Activated CD4-positive, alpha-beta T cell treated with anti-CD3 and anti-CD28 coated beads, Interleukin-2, amount 50 U/mL, for 4 hours (primary cell): Measurements from ENCODE around the gene BEST4.
"Not testable (repeated sequence)": the region's sequence is repeated elsewhere in the genome, so short reads cannot be mapped to it uniquely, and the experiment has no call there.

Experiments used
- DNase-seq, 2 experiments: peaks; one replicate each; pipeline ENCODE4 v3.0.0-alpha.2; 2020

BEST4 gene

DNA sequence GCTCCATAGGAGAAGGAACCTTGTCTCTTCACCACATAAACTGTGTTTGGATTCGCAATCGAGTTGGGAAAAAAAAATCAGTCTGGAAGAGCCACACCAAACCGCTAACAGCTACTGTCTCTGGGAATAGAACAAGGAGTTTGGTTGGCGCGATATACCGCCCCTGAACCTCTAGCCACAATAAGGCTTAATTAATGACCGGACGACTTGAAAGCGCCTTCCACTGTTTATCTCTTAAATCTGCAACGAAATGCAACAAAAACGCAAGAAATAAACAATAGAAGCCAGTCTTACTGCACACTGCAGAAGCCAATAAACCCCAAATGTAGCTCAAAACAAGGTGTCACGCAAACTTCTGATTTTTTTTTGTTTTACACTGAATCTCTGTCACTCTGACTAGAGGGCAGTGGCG lies 31.2 kb upstream of the BEST4 start:
- no peak for DNase-seq

DNA sequence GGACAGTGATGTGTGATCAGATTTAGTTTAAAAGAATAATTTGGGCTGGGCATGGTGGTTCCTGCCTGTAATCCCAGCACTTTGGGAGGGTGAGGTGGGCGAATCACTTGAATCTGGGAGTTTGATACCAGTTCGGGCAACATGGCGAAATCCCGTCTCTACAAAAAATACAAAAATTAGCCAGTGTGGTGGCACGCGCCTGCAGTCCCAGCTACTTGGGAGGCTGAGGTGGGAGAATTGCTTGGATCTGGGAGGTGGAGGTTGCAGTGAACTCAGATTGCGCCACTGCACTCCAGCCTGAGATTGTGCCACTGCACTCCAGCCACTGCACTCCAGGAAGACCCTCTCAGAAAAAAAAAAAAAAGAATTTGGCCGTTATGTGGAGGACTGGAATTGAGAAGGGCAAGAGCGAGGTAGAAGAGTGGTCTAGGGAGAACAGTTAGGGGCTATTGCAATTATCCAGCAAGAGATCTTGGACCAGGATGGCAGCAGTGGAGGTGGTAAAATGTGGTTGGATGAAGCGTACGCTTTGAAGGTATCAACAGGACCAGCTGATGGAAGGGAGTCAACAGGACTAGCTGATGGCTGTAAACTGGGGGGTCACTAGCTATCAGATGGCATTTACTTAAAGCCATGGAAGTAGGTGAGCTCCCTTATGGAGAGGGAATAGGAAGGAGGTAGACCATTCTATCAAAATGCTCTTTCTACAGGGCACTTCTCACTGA lies 30.0 kb upstream of the BEST4 start:
- DNase-seq, result no peak

DNA sequence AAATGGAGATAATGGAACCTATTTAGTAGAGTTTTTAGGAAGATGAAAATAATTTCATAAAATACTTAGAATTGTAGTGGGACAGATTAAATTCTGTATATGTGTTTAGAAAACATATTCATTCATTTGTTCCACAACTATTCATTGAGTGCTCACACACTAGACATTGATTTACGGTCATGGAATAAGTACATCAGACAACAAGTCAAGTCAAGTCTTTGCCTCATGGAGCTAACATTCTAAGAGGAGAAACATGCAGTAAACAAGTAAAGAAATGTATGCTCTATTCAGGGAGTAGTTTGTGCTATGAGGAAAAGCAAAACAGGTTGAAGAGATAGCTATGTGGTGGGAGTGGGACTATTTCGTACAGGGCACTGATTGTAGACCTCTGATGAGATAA lies 29.3 kb upstream of the BEST4 start:
- DNase-seq, result no peak

DNA sequence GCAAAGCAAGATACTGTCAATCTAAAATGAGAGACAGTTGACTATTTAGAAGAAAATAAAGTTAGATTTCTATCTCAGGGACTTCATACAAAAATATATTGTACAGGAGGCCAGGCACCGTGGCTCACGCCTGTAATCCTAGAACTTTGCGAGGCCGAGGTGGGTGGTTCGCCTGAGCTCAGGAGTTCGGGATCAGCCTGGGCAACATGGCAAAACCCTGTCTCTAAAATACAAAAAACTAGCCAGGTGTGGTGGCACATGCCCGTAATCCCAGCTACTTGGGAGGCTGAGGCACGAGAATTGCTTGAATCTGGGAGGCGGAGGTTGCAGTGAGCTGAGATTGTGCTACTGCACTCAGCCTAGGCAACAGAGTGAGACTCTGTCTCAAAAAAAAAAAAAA lies 28.0 kb upstream of the BEST4 start:
- not testable (repeated sequence) for DNase-seq

DNA sequence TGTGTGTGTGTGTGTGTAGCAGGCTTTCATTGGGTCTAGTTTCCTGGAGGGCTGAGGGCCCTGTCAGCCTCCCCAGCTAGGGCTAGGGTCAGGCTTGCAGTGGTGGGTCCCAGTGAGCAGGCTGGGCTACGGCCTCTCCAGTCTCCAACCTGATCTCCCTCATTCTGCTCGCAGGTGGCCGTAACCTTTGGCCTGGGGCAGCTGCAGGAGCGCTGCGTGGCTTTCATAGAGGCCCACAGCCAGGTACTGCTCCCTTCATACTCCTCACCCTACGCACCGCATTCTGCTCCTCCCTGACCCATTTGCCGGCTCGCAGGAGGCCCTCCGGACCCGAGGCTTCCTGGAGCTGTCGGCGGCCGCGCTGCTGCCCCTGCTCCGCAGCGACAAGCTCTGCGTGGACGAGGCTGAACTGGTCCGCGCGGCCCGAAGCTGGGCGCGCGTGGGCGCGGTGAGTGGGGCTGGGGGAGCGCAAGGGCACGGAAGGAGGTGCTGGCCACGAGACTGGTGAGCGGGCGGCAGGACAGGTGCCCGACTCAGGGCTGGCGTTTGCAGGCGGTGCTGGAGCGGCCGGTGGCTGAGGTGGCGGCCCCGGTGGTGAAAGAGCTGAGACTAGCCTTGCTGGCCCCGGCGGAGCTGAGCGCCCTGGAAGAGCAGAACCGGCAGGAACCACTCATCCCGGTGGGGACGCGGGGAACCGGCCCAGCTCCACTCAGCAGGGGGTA lies 25.0 kb upstream of the BEST4 start:
- DNase-seq, result no peak

DNA sequence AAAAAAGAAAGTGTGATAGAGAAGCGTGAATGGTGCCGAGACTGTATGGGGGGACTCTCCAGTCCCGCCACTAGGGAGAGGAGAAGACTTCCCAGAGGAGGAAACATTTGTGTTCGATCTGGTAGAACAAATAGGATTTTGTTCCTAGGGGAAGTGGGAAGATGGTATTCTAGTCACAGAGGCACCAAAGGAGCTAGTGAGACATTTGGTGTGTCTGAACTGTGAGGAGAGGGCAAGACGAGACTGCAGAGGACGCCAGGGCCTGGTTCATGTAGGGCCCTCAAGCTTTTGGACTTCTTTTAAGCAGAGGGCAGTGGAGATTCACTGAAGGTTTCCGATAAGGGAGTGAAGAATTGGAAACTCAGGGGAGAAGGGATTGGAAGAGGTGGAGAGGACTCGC lies 23.3 kb upstream of the BEST4 start:
- DNase-seq, result no peak

DNA sequence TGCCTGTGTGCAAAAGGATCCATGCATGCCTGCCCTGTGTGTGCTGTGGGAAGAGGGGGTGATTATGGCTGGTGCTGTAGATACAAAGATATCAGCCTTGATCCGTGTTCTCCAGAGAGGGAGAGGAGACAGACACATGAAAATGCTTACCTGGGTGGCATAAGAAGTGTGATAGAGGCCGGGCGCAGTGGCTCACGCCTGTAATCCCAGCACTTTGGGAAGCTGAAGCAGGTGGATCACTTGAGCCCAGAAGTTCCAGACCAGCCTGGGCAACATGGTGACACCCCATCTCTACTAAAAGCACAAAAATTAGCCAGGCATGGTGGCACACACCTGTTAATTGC lies 22.8 kb upstream of the BEST4 start:
- not testable (repeated sequence) for DNase-seq

DNA sequence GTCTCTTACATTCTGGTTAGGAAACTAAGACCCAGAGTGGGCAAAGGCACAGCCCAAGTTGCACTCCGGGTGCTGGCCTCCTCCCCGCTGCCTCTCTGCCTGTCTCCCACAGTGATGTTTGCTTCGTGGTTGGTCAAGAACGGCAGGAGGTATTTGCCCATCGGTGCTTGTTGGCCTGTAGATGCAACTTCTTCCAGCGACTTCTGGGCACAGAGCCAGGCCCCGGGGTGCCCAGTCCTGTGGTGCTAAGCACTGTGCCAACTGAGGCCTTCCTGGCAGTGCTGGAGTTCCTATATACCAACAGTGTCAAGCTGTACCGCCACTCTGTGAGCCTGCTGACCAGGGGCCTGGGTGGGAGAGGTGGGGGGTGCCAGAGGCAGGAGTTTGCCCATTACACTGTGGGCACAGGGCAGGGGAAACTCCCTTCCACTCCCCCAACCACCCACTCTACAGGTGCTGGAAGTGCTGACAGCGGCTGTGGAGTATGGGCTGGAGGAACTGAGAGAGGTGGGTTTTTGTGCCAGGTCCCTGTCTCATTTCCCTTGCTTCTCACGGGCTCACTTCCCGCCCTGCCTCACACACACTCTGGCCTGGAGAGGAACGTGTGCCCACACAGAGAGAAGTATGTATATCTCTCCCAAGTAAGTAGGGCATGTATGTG lies 22.3 kb upstream of the BEST4 start:
- DNase-seq, result peak in 1 of 2 experiments; percentile 35

DNA sequence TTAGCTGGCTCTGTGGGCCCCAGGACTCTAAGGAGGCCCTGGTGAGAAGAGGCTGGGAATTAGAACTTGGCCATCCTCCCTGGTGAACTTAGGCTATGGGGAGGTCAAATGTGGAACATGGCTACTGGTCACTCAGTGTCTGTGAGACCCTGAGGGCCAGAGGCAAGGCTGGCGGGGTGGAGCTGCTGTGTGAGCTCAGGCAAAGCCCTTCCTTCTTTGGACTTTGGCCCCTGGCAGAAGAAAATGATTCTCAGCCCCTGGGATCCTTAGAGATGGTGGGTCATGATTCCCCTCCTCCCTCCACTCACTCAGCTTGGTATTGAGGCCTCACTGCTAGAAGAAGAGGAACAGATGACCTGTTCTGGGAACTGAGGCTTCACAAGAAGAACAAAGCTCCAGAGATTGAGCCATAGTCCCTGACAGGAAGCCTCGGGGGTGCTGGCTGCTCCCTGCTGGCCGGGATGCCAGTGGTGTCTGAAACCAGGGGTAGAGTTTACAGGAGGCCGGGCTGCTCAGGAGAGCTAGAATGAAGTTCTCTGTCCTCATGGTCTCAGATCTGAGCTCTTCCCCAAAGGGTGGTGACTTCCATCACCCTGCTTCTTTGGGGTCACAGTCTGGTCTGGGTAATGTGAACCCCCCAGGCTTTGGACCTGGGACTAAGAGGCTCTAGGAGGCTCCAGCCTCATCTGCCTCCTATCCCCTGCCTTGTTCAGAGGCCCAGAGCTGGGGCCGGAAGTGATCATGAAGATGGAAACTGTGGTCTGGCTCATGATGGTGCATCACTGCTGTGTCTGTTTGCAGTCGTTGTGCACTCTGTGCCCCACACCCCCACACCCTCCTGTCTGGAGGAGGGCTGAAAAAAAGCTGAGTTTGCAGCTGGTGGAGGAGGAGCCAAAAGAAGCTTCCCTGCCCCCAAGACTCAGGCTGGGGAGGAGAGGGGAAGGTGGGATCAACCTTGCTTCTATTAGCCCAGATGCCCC lies 21.3 kb upstream of the BEST4 start:
- DNase-seq, result peak; percentile 87 to 90

DNA sequence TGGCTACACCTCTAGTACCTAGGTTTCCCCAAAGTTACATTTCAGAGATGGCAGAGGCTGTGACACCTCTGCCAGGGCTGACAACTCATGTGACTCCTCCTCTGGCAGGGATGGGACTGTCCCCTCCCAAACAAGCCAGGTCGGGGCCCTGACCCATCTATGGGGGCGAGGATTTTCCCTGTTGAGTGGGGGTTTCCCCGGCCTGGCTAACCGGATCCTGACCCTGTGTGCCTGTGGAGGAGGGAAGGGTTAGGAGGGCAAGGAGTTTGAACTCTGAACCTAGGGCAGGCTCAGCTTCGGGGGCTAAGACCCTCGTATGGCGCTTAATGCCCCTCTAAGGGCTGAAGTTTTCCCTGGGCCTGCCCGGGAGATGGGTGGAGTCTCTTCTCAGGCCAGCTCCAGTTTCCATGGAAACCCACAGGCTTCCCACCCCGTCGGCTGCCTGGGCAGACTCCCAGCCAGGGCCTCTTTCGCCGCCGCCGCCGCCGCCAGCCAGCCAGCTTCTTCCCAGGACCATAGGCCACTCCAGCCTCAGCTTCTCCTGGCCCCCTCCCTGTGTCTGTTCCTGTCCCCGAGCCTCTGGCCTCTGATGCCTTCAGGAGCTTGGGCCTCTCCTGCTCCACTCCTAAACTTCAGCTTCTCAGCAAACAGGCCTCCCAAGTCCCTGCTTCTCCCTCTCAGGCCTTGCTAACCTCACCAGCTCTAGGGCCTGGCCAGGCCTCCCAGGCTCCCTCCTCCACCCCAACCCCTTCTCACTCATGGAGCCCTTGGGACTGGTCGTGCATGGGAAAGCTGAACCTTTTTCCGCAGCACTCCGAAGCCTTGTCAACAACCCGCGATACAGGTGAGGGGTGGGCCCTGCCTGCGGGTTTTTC lies 20.3 kb upstream of the BEST4 start, which contains the start of gene BTBD19:
Gene BTBD19, plus strand, starts transcription at position 461 of the 875 bp plus-strand sequence. Its CDS starts 298 bp downstream, at position 759.
- peak; percentile 72 for DNase-seq

DNA sequence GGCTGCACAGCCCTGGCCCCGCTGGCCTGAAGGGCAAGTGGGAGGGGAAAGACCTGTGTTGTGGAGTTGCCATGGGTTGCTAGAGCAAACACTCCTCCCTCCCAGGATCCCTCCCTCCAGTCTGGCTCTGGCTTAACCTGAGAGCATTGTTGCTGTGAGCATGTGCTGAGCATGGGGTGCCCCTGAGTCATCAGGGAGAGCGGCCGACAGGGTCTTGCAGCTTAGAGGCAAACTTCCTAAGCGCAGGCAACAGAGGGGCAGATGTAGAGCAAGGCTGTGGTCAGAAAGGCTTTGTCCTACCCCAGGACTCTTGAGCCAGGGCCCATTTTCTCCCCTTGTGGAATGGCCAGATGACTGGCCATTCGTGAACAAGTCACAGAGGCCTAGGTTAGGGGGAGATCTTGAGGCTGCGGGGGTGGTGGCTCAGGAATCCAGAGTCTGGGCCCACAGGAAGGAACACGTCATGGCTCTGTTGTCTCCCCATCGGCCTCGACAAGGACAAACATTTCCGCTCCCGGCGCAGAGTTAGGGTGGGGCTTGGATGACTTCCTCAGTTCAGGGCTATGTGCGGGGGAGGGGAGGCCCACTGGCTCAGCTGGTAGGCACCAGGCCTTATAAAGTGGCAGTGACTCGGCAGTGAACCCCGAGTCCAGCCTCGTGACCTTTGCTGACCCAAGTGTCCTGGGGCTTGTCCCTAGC lies 19.5 kb upstream of the BEST4 start:
- peak; percentile 87 to 88 for DNase-seq

DNA sequence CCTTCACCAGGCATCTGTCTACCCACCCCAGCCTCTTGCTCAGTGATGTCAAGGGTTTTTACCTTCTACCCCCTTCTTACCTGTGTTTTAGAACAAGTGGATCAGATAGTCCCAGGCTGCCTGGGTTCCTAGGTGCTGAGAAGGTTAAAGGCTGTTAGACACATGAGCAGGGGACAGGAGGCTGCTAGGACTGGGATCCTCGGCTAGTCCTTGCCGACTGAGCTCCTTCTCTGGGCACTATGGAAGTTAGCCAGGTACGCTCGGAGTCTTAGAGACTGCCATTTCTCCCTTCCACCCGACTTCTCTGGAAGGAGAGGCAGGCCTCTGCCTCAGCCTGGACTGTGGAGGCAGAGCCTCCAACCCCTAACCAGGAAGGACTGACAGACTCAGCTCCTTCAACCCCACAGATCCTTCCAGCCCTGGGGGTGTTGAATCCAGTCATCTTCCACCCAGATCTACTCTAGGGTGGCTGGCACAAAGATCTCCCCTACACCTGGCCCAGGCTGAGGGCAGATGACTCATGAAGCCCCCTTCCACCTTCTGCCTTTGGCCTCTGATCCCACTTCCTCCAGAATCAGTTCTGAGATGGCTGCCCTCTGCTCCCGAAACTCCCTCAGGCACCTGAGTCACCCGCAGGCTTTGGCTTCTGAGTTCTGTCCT lies 18.9 kb upstream of the BEST4 start, which contains the start of gene DYNLT4:
Gene DYNLT4, minus strand, starts transcription at position 648 of the 660 bp plus-strand sequence. CDS start 683 bp downstream, outside the sequence.
- DNase-seq, result no peak

DNA sequence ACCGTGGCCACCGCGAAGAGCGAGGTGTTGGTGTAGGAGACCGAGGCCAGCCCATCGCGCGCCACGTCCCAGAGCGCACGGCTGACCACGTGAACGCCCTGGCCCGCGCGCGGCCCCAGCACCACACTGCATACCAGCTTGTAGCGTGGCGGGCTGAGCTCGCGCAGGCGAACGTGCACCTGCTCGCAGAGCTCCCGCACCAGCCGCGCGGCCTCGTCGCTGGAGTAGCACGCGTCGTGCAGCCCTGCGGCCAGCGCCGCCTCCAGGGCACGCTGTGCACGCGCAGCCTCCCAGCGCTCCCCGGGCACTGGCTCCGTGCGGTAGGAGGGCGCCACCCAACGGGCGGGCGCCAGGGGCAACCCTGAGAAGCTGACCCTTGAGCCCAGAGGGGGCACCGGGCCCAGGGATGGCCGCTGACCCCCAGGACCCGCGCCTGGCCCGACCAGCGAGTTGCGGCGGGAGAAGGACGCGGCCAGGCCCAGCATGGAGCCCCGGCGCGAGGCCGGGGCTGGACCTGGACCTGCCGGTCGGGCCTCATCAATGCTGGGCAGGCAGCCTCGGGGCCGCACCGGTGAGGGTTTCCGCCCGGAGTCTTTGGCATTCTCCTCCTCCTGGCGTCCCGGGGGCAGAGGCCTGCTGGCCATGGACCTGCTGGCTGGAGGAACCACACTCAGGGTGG lies 18.2 kb upstream of the BEST4 start:
- no peak for DNase-seq

DNA sequence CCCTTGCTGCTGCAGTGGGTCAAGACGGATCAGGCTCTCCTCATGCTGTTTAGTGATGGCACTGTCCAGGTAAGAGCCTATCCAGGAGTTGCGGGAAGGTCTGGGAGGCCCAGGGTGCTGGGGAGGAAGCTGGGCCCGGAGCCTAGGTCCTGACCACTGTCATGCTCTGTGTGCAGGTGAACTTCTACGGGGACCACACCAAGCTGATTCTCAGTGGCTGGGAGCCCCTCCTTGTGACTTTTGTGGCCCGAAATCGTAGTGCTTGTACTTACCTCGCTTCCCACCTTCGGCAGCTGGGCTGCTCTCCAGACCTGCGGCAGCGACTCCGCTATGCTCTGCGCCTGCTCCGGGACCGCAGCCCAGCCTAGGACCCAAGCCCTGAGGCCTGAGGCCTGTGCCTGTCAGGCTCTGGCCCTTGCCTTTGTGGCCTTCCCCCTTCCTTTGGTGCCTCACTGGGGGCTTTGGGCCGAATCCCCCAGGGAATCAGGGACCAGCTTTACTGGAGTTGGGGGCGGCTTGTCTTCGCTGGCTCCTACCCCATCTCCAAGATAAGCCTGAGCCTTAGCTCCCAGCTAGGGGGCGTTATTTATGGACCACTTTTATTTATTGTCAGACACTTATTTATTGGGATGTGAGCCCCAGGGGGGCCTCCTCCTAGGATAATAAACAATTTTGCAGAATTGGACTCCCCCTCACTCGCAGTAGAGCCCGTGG lies 17.5 kb upstream of the BEST4 start:
- no peak for DNase-seq

DNA sequence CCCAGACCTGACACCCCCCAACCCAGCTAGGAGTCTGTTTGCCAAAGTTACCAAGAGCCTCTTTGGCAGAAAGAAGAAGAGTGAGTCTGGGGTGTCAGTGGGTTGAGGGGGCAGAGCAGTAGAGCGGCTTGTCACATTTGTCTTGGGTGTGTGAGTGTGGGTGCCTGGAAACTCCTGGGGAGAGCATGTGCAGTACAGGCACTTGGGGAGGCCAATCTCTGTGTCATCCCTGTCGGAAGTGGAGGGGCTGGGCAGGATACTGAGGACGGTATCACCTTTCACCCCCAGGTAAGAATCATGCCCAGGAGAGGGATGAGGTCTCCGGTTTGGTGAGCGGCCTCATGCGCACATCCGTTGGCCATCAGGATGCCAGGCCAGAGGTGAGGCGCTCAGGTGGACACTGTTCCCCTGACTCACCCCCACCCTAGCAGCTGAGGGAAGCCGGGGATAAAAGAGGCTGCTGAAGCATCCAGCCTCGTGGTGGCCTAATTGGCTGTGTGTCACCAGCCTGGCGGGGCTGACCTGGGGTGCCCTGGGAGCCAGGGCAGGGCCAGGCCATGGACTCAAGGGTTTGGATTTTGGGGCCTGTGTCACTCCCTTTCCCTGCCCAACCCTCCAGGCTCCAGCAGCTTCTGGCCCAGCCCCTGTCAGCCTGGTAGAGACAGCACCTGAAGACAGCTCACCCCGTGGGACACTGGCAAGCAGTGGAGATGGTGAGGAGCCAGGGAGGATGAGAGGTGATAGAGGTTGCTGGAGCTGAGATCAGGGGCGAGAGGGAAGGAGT lies 15.5 kb upstream of the BEST4 start:
- no peak for DNase-seq

DNA sequence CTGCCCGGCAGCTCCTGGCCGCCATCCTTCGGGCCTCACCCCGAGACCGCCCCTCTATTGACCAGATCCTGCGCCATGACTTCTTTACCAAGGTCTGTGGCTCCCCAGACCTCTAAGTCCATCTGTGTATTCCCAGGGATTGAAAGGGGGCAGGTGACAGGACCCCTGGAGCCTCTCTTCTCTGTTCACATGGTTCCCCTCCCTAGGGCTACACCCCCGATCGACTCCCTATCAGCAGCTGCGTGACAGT lies 15.0 kb upstream of the BEST4 start:
- no peak for DNase-seq

DNA sequence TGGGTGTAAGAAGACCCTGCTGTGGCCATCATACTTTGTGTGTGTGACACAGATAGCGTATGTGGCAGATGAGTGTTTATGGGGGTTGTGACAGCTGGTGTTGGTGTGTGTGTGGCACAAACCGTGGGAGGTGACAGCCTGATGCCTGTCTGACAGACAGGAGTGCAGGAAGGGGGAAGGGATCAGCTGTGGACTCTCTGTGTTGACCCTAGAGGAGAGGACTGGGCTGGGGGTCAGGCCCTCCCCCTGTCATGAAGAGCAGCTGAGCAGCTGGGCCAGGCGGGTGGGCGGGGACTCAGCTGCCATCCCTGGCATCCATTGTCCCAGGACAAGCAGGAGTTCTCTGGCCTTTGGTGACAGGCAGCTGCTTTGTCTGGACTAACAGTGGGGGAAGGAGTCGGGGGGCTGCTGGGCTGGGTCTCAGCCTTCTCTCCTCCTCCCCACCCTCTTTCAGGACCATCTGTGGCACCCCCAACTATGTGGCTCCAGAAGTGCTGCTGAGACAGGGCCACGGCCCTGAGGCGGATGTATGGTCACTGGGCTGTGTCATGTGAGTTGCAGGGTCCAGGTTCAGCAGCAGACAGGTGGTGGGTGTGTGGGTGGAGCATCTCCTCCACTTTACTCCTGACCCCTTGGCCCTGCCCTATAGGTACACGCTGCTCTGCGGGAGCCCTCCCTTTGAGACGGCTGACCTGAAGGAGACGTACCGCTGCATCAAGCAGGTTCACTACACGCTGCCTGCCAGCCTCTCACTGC lies 14.5 kb upstream of the BEST4 start:
- no peak for DNase-seq
